ENCODE results near the gene PROM1. TPM values are rescaled to one million over a fixed set of nuclear protein-coding genes. Genes with fewer than 3 reads are reported as not detected.

PROM1 gene
- total and polyA plus RNA-seq, 9 of the 15 experiments (the other 6 are each of a cell fraction or from before 2014, with no cell fraction given) = 0.05 TPM; not detected in 8

DNA sequence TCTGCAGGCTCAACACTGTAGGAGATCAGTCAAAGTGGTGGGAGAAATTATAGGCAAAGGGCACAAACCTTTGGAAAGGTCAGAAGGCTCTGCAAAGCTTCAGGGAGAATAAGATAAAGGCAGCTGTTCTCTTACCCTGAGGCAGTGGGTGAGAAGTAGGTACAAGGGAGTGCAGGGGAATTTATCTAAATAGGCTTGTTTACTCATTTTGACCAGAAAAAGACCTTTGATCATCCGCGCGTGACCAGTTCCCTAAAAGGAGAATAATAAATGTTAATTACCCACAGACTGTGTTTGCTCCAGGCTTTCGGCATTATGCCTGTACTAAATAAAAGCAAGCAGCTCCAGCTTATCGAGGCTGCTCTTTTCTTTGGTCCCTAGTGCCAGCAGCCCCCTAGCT lies 130.2 kb downstream of the PROM1 start (continued):
- TF ChIP-seq, protein P1, sequence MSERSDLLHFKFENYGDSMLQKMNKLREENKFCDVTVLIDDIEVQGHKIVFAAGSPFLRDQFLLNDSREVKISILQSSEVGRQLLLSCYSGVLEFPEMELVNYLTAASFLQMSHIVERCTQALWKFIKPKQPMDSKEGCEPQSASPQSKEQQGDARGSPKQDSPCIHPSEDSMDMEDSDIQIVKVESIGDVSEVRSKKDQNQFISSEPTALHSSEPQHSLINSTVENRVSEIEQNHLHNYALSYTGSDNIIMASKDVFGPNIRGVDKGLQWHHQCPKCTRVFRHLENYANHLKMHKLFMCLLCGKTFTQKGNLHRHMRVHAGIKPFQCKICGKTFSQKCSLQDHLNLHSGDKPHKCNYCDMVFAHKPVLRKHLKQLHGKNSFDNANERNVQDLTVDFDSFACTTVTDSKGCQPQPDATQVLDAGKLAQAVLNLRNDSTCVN (CRISPR knock-in tag; IDR thresholded peaks at IDR 0.05) = no peak
- TF ChIP-seq ETS2 (tag; IDR thresholded peaks at IDR 0.05; ENCODE audit: borderline replicate concordance, poor library complexity, severe bottlenecking) (no peak), PYGO2 (tag; IDR thresholded peaks at IDR 0.05) (no peak), CHCHD3 (CRISPR knock-in tag; IDR thresholded peaks at IDR 0.05) (no peak), TSC22D4 (tag; IDR thresholded peaks at IDR 0.05) (no peak), ESRRB (CRISPR knock-in tag; IDR thresholded peaks at IDR 0.05; ENCODE audit: borderline replicate concordance) (no peak), LARP7 (IDR thresholded peaks at IDR 0.05) (no peak), ZNF551 (CRISPR knock-in tag; IDR thresholded peaks at IDR 0.05) (no peak), STAT5A (IDR thresholded peaks at IDR 0.05; ENCODE audit: borderline replicate concordance, low read length) (no peak), ZNF184 (CRISPR knock-in tag; IDR thresholded peaks at IDR 0.05) (no peak), ZNF224 (CRISPR knock-in tag; IDR thresholded peaks at IDR 0.05) (no peak), TCF7 (IDR thresholded peaks at IDR 0.05; ENCODE audit: borderline replicate concordance) (no peak)
- TF ChIP-seq, protein P2, sequence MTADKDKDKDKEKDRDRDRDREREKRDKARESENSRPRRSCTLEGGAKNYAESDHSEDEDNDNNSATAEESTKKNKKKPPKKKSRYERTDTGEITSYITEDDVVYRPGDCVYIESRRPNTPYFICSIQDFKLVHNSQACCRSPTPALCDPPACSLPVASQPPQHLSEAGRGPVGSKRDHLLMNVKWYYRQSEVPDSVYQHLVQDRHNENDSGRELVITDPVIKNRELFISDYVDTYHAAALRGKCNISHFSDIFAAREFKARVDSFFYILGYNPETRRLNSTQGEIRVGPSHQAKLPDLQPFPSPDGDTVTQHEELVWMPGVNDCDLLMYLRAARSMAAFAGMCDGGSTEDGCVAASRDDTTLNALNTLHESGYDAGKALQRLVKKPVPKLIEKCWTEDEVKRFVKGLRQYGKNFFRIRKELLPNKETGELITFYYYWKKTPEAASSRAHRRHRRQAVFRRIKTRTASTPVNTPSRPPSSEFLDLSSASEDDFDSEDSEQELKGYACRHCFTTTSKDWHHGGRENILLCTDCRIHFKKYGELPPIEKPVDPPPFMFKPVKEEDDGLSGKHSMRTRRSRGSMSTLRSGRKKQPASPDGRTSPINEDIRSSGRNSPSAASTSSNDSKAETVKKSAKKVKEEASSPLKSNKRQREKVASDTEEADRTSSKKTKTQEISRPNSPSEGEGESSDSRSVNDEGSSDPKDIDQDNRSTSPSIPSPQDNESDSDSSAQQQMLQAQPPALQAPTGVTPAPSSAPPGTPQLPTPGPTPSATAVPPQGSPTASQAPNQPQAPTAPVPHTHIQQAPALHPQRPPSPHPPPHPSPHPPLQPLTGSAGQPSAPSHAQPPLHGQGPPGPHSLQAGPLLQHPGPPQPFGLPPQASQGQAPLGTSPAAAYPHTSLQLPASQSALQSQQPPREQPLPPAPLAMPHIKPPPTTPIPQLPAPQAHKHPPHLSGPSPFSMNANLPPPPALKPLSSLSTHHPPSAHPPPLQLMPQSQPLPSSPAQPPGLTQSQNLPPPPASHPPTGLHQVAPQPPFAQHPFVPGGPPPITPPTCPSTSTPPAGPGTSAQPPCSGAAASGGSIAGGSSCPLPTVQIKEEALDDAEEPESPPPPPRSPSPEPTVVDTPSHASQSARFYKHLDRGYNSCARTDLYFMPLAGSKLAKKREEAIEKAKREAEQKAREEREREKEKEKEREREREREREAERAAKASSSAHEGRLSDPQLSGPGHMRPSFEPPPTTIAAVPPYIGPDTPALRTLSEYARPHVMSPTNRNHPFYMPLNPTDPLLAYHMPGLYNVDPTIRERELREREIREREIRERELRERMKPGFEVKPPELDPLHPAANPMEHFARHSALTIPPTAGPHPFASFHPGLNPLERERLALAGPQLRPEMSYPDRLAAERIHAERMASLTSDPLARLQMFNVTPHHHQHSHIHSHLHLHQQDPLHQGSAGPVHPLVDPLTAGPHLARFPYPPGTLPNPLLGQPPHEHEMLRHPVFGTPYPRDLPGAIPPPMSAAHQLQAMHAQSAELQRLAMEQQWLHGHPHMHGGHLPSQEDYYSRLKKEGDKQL (CRISPR knock-in tag; IDR thresholded peaks at IDR 0.05; ENCODE audit: borderline replicate concordance) = no peak

Data from K562 (cell line).